HCT116 (cell line): ENCODE measurements around the gene RBM38. TPM values are rescaled to one million over a fixed set of nuclear protein-coding genes. Genes with fewer than 3 reads are reported as not detected.

Experiments
- ATAC-seq: fragments of 200-7000 bp; cut with Tn5 transposase; 2 replicates; pipeline ENCODE4 v1.9.1; 2020; ENCODE audit warnings: mild to moderate bottlenecking, moderate library complexity
- BruUV-seq: library from RNA; stranded (reverse); fragments of 400-500 nt; replicated peaks from 2 replicates; lab custom pipeline; 2021; lab: Mats Ljungman, UMichigan
- CTCF ChIA-PET: fragments of 300-600 bp; sonication (Branson Sonifier 250); formaldehyde crosslinking; loops from one replicate; lab custom pipeline; 2021; ENCODE audit warnings: antibody characterized with exemption; lab: Charles Lee
- POLR2A ChIA-PET: fragments of 300-600, 350-600 bp; sonication (Branson Sonifier 250); formaldehyde crosslinking; loops from one replicate; lab custom pipeline; 2021; ENCODE audit warnings: antibody characterized with exemption; lab: Charles Lee
- RAD21 ChIA-PET, 2 experiments: fragments of 300-600 bp; sonication (Branson Sonifier 250); formaldehyde crosslinking; loops; one replicate each; lab custom pipeline; 2023; ENCODE audit warnings: low total read pairs in 2 of 2; ENCODE audit not compliant: uncharacterized antibody in 2 of 2, unreplicated experiment in 2 of 2, low non-redundant PET in 1 of 2; lab: Charles Lee
- DNase-seq: peaks from one replicate; pipeline ENCODE4 v3.0.0-alpha.2; 2010; ENCODE audit warnings: low read depth, low spot score
- H2AFZ ChIP-seq: fragments of 200-600 bp; shearing (Covaris generic), sonication (generic); 2 replicates; pipeline ENCODE4 v1.6.1; 2017; ENCODE audit warnings: low read depth, mixed run types, mixed read lengths, antibody characterized with exemption, low read length; ENCODE audit not compliant: poor library complexity, severe bottlenecking
- H3K27ac ChIP-seq: 2 replicates; pipeline ENCODE4 v1.5.1; 2012; ENCODE audit warnings: low read depth, low read length
- H3K27me3 ChIP-seq: fragments of 200-600 bp; sonication (generic); 2 replicates; pipeline ENCODE4 v1.6.1; 2016; ENCODE audit warnings: mixed run types, low read length, mixed read lengths; ENCODE audit not compliant: insufficient read depth
- H3K36me3 ChIP-seq, 2 experiments: fragments of 200-500 bp in 1 of 2; fragments of 200-600 bp in 1 of 2; sonication (Bioruptor generic) in 1 of 2; sonication (generic) in 1 of 2; 2 replicates each; pipeline versions ENCODE4 v1.5.1 to v1.6.1; 2014 to 2016; ENCODE audit warnings: low read length in 2 of 2, inconsistent platforms in 1 of 2, mixed read lengths in 1 of 2, mixed run types in 1 of 2; ENCODE audit not compliant: insufficient read depth in 2 of 2, control insufficient read depth in 1 of 2
- H3K4me1 ChIP-seq, 2 experiments: fragments of 200-600 bp in 1 of 2; sonication (generic) in 1 of 2; 2 replicates each; pipeline versions ENCODE4 v1.5.1 to v1.6.1; 2012 to 2017; ENCODE audit warnings: low read length in 2 of 2, inconsistent platforms in 1 of 2, mild to moderate bottlenecking in 1 of 2, mixed read lengths in 1 of 2, mixed run types in 1 of 2, moderate library complexity in 1 of 2; ENCODE audit not compliant: insufficient read depth in 2 of 2, control insufficient read depth in 1 of 2
- H3K4me2 ChIP-seq: fragments of 200-600 bp; sonication (generic); 2 replicates; pipeline ENCODE4 v1.6.1; 2017; ENCODE audit warnings: mixed run types, low read length, mixed read lengths
- H3K4me3 ChIP-seq, 2 experiments: fragments of 200-600 bp in 1 of 2; sonication (generic) in 1 of 2; replicated peaks in 1 of 2; 2 replicates each; pipeline ENCODE4 v1.5.1; 2011 to 2016; ENCODE audit warnings: low read length in 2 of 2, control low read depth in 1 of 2, low read depth in 1 of 2, mild to moderate bottlenecking in 1 of 2, mixed read lengths in 1 of 2, mixed run types in 1 of 2
- H3K79me2 ChIP-seq: fragments of 200-600 bp; sonication (generic); 2 replicates; pipeline ENCODE4 v1.6.1; 2017; ENCODE audit warnings: mild to moderate bottlenecking, mixed run types, low read length, moderate library complexity, mixed read lengths; ENCODE audit not compliant: insufficient read depth
- H3K9ac ChIP-seq: fragments of 200-600 bp; sonication (generic); 2 replicates; pipeline ENCODE4 v1.6.1; 2016; ENCODE audit warnings: low read length, mixed read lengths
- H3K9me2 ChIP-seq: fragments of 200-600 bp; sonication (generic), shearing (Covaris generic); 2 replicates; pipeline ENCODE4 v1.6.1; 2017; ENCODE audit warnings: mixed run types, mild to moderate bottlenecking, moderate library complexity; ENCODE audit not compliant: insufficient read depth
- H3K9me3 ChIP-seq, 2 experiments: fragments of 200-500 bp in 1 of 2; fragments of 200-600 bp in 1 of 2; sonication (Bioruptor generic) in 1 of 2; sonication (generic) in 1 of 2; 2 replicates each; pipeline ENCODE4 v1.6.1; 2014 to 2017; ENCODE audit warnings: low read length in 2 of 2, mixed read lengths in 2 of 2, inconsistent platforms in 1 of 2, low read depth in 1 of 2, mild to moderate bottlenecking in 1 of 2, mixed run types in 1 of 2, moderate library complexity in 1 of 2; ENCODE audit not compliant: control insufficient read depth in 1 of 2, insufficient read depth in 1 of 2
- H4K20me1 ChIP-seq: fragments of 200-600 bp; sonication (generic), shearing (Covaris generic); 2 replicates; pipeline ENCODE4 v1.6.1; 2017; ENCODE audit warnings: mixed run types, mild to moderate bottlenecking, moderate library complexity; ENCODE audit not compliant: insufficient read depth
- CBX3 ChIP-seq: IDR thresholded peaks from 2 replicates; pipeline ENCODE4 v1.6.1; 2012; ENCODE audit warnings: low read depth
- CTCF ChIP-seq, 3 experiments: fragments of 200-600 bp in 1 of 3; sonication (generic) in 1 of 3; IDR thresholded peaks in 2 of 3; conservative IDR thresholded peaks in 1 of 3; 2 replicates each; pipeline ENCODE4 v1.5.1; 2012 to 2017; ENCODE audit warnings: low read depth in 2 of 3, low read length in 2 of 3, antibody characterized with exemption in 1 of 3, borderline replicate concordance in 1 of 3, control low read depth in 1 of 3, mild to moderate bottlenecking in 1 of 3, mixed read lengths in 1 of 3, mixed run types in 1 of 3, moderate library complexity in 1 of 3; ENCODE audit not compliant: insufficient read depth in 1 of 3
- ELF1 ChIP-seq: IDR thresholded peaks from 2 replicates; pipeline ENCODE4 v1.6.1; 2012; ENCODE audit warnings: low read depth, borderline replicate concordance
- EZH2 ChIP-seq: fragments of 200-600 bp; sonication (generic); IDR thresholded peaks from 2 replicates; pipeline ENCODE4 v1.6.1; 2017; ENCODE audit warnings: antibody characterized with exemption, mixed run types
- MAX ChIP-seq: IDR thresholded peaks from 2 replicates; pipeline ENCODE4 v1.6.1; 2012
- RAD21 ChIP-seq: IDR thresholded peaks from 2 replicates; pipeline ENCODE4 v1.6.1; 2012; ENCODE audit warnings: low read depth, mild to moderate bottlenecking
- SIN3A ChIP-seq: IDR thresholded peaks from 2 replicates; pipeline ENCODE4 v1.6.1; 2012; ENCODE audit warnings: low read depth
- SP1 ChIP-seq: IDR thresholded peaks from 2 replicates; pipeline ENCODE4 v1.6.1; 2012; ENCODE audit warnings: low read depth
- intact Hi-C: fragments of 100-400 bp; cut with micrococcal nuclease; formaldehyde crosslinking; loops from 2 replicates; pipeline ENCODE4 v1.10.0; 2022
- total RNA-seq: library from RNA; stranded (reverse); gene quantifications from one replicate; pipeline ENCODE4 v1.2.1, GENCODE V29; 2021; ENCODE audit not compliant: unreplicated experiment

RBM38 gene
- total RNA-seq, 1 experiment from 2014 or later: 36.2 TPM

GRCh38 chr20:57381596-57382503 is 9.3 kb upstream of the RBM38 start:
- TF ChIP-seq RAD21: peak; percentile 84
- TF ChIP-seq ELF1: no peak
- peak; percentile 86 to 95 (median 94) for TF ChIP-seq CTCF (IDR thresholded peaks at IDR 0.05 in 2 of 3, conservative IDR thresholded peaks at IDR 0.05 in 1 of 3; ENCODE audit: borderline replicate concordance in 1 of 3, insufficient read depth in 1 of 3, low read depth in 2 of 3, low read length in 2 of 3)
- TF ChIP-seq MAX: peak; percentile 53; the same call in 1 of the 2 replicates
- 0 out of 2 replicates have a peak, but pooled peaks have one; percentile 35 for TF ChIP-seq CBX3
- TF ChIP-seq EZH2: no peak
- TF ChIP-seq SIN3A: no peak
- no peak for TF ChIP-seq SP1
- Histone ChIP-seq H4K20me1 (peaks cover 7% of the 10 kb centered on the region; the same call in 1 of the 2 replicates), H3K4me3 (no peak overlapping the region), H2AFZ (no peak overlapping the region), H3K27me3 (no peaks in the 10 kb centered on the region), H3K9ac (no peak overlapping the region), H3K4me2 (no peak overlapping the region), H3K79me2 (no peaks in the 10 kb centered on the region), H3K36me3 (peaks cover 12 to 17% of the 10 kb centered on the region in 2 experiments; a peak in 3 of 4 replicates), H3K9me2 (no peaks in the 10 kb centered on the region), H3K27ac (no peak overlapping the region), H3K4me1 (no peaks in the 10 kb centered on the region), H3K9me3 (no peaks in the 10 kb centered on the region)
- ChIA-PET CTCF (interaction anchor here (1.0 to 2.2 kb wide), 5 partner anchors 8 to 117 kb away, joined by 3 to 5 read pairs (median 4); partner anchors contain the start of gene RBM38), RAD21 (no interaction called here), POLR2A (no interaction called here)
- peak; percentile 39 for DNase-seq
- peak; percentile 85 for ATAC-seq
- no TSS peak for BruUV-seq
- intact Hi-C loops: loop anchor here (1.0 to 10.0 kb wide), 2 partner anchors 113 to 213 kb away; no protein-coding TSS in a partner anchor
